Spinal cord (tissue), 10 donors: ENCODE measurements around the gene MAP10. TPM values are rescaled to one million over a fixed set of nuclear protein-coding genes. Genes with fewer than 3 reads are reported as not detected.

ENCODE experiments used
- DNase-seq, 6 donors: peaks; one replicate each; pipeline versions ENCODE4 v3.0.0 to v3.0.0-alpha.2; 2013 to 2015; ENCODE audit warnings: low spot score in 6 of 6, low read depth in 4 of 6
- H3K27ac ChIP-seq: one replicate; pipeline ENCODE4 v1.5.1; 2013; ENCODE audit warnings: low read depth, low read length, control low read depth
- H3K27me3 ChIP-seq: one replicate; pipeline ENCODE4 v1.6.1; 2013; ENCODE audit warnings: low read length; ENCODE audit not compliant: control insufficient read depth, insufficient read depth
- H3K36me3 ChIP-seq: one replicate; pipeline ENCODE4 v1.6.1; 2013; ENCODE audit warnings: low read length; ENCODE audit not compliant: control insufficient read depth, insufficient read depth
- H3K4me1 ChIP-seq: one replicate; pipeline ENCODE4 v1.6.1; 2013; ENCODE audit warnings: low read length; ENCODE audit not compliant: control insufficient read depth, insufficient read depth
- H3K4me3 ChIP-seq: one replicate; pipeline ENCODE4 v1.5.1; 2013; ENCODE audit warnings: low read depth, low read length, control low read depth
- H3K9me3 ChIP-seq: one replicate; pipeline ENCODE4 v1.6.1; 2013; ENCODE audit warnings: low read length; ENCODE audit not compliant: control insufficient read depth, insufficient read depth
- WGBS: methylation state at CpG from one replicate; pipeline ENCODE4 v1.1.5; 2013; ENCODE audit warnings: missing lambda C conversion rate; ENCODE audit not compliant: insufficient coverage; 5-methylcytosine and 5-hydroxymethylcytosine counted together
- polyA plus RNA-seq, 2 donors: library from polyadenylated mRNA; unstranded; fragments of 120-200 nt; gene quantifications; one replicate each; pipeline ENCODE4 v1.2.1, GENCODE V29; 2013; ENCODE audit not compliant: insufficient read length in 2 of 2
- total RNA-seq, 2 donors: library from RNA; depleted of rRNA in 1 of 2; stranded (reverse); fragments of 120-200 nt in 1 of 2; fragments of >200 nt in 1 of 2; gene quantifications; one replicate each; pipeline versions ENCODE4 v1.2.3 to v1.2.4, GENCODE V29; 2013 to 2014
- donor health status: healthy.

MAP10 gene
- total and polyA plus RNA-seq, 4 donors = 3.5 to 5.2 (median 4.7) TPM

- no peak overlapping the region for H3K27ac ChIP-seq
- no CpG with 5 or more reads among the region's 2 CpGs for WGBS
Measured at GRCh38 chr1:232818040-232818439, 12.8 kb downstream of the MAP10 start.

GRCh38 chr1:232820431-232820830 lies 15.2 kb downstream of the MAP10 start:
- H3K9me3 ChIP-seq = no peaks in the 10 kb centered on the region
- H3K27me3 ChIP-seq = no peaks in the 10 kb centered on the region
- DNase-seq = no peak
- H3K4me1 ChIP-seq = no peaks in the 10 kb centered on the region
- no peak overlapping the region for H3K27ac ChIP-seq
- WGBS = 95% methylated on average over 1 of the region's 1 CpG
- no peaks in the 10 kb centered on the region for H3K36me3 ChIP-seq
- H3K4me3 ChIP-seq = no peak overlapping the region

More at GRCh38 chr1:232818040-232818439, 12.8 kb downstream of the MAP10 start:
- Histone ChIP-seq H3K4me3 (no peak overlapping the region), H3K4me1 (no peaks in the 10 kb centered on the region), H3K27me3 (no peaks in the 10 kb centered on the region), H3K36me3 (no peaks in the 10 kb centered on the region), H3K9me3 (no peaks in the 10 kb centered on the region)
- no peak for DNase-seq

GRCh38 chr1:232822530-232822929 lies 17.3 kb downstream of the MAP10 start:
- WGBS = no CpG with 5 or more reads among the region's 2 CpGs

GRCh38 chr1:232826318-232826717 lies 21.1 kb downstream of the MAP10 start:
- no peak overlapping the region for H3K27ac ChIP-seq
- no CpG with 5 or more reads among the region's 1 CpG for WGBS
- H3K9me3 ChIP-seq = no peaks in the 10 kb centered on the region
- no peaks in the 10 kb centered on the region for H3K4me1 ChIP-seq
- H3K36me3 ChIP-seq = no peaks in the 10 kb centered on the region
- no peaks in the 10 kb centered on the region for H3K27me3 ChIP-seq
- no peak overlapping the region for H3K4me3 ChIP-seq
- no peak for DNase-seq

More at GRCh38 chr1:232822530-232822929, 17.3 kb downstream of the MAP10 start:
- peak in 1 of 6 donors; percentile 79 for DNase-seq
- Histone ChIP-seq H3K27me3 (no peaks in the 10 kb centered on the region), H3K9me3 (no peaks in the 10 kb centered on the region), H3K4me1 (no peaks in the 10 kb centered on the region), H3K4me3 (no peak overlapping the region), H3K36me3 (no peaks in the 10 kb centered on the region), H3K27ac (no peak overlapping the region)

GRCh38 chr1:232830661-232831060 lies 25.4 kb downstream of the MAP10 start:
- WGBS = 95% methylated on average over 2 of the region's 2 CpGs
- Histone ChIP-seq H3K27ac (no peak overlapping the region), H3K9me3 (no peaks in the 10 kb centered on the region), H3K4me1 (no peaks in the 10 kb centered on the region), H3K36me3 (no peaks in the 10 kb centered on the region), H3K27me3 (no peaks in the 10 kb centered on the region), H3K4me3 (no peak overlapping the region)
- DNase-seq = no peak

- Histone ChIP-seq H3K27ac (no peak overlapping the region), H3K4me1 (no peaks in the 10 kb centered on the region), H3K4me3 (no peak overlapping the region), H3K9me3 (no peaks in the 10 kb centered on the region), H3K27me3 (no peaks in the 10 kb centered on the region), H3K36me3 (no peaks in the 10 kb centered on the region)
- no peak for DNase-seq
- no CpG with 5 or more reads among the region's 2 CpGs for WGBS
Measured at GRCh38 chr1:232831895-232832294, 26.7 kb downstream of the MAP10 start.

GRCh38 chr1:232834066-232834465 lies 28.9 kb downstream of the MAP10 start:
- H3K36me3 ChIP-seq = no peaks in the 10 kb centered on the region
- H3K4me1 ChIP-seq = no peaks in the 10 kb centered on the region
- H3K4me3 ChIP-seq = no peak overlapping the region
- DNase-seq = peak in 1 of 6 donors; percentile 70
- 63% methylated on average over 2 of the region's 3 CpGs for WGBS
- no peaks in the 10 kb centered on the region for H3K27me3 ChIP-seq
- no peaks in the 10 kb centered on the region for H3K9me3 ChIP-seq
- no peak overlapping the region for H3K27ac ChIP-seq

- H3K27me3 ChIP-seq = no peaks in the 10 kb centered on the region
- no peaks in the 10 kb centered on the region for H3K36me3 ChIP-seq
- H3K9me3 ChIP-seq = no peaks in the 10 kb centered on the region
- H3K27ac ChIP-seq = no peak overlapping the region
- DNase-seq = peak in 1 of 6 donors; percentile 34
- H3K4me1 ChIP-seq = no peaks in the 10 kb centered on the region
- no peak overlapping the region for H3K4me3 ChIP-seq
- no CpG with 5 or more reads among the region's 6 CpGs for WGBS
Measured at GRCh38 chr1:232835166-232835565, 29.9 kb downstream of the MAP10 start.

- Histone ChIP-seq H3K36me3 (no peaks in the 10 kb centered on the region), H3K27ac (no peak overlapping the region), H3K4me3 (no peak overlapping the region), H3K27me3 (no peaks in the 10 kb centered on the region), H3K9me3 (no peaks in the 10 kb centered on the region), H3K4me1 (no peaks in the 10 kb centered on the region)
- WGBS = no CpG with 5 or more reads among the region's 4 CpGs
- DNase-seq = no peak
Measured at GRCh38 chr1:232837087-232837486, 31.9 kb downstream of the MAP10 start.

- WGBS = 83% methylated on average over 2 of the region's 6 CpGs
- H3K4me3 ChIP-seq = no peak overlapping the region
Measured at GRCh38 chr1:232841823-232842565, 36.8 kb downstream of the MAP10 start.

More at GRCh38 chr1:232841823-232842565, 36.8 kb downstream of the MAP10 start:
- Histone ChIP-seq H3K4me1 (no peaks in the 10 kb centered on the region), H3K27me3 (no peaks in the 10 kb centered on the region), H3K27ac (no peak overlapping the region), H3K36me3 (no peaks in the 10 kb centered on the region), H3K9me3 (no peaks in the 10 kb centered on the region)
- DNase-seq = no peak
